Panc1 (cell line): ENCODE data around the gene TOLLIP. TPM values are rescaled to one million over a fixed set of nuclear protein-coding genes. Genes with fewer than 3 reads are reported as not detected.

Experiments used
- ATAC-seq: fragments of 200-7000 bp; cut with Tn5 transposase; 2 replicates; pipeline ENCODE4 v1.9.1; 2020; ENCODE audit warnings: mild to moderate bottlenecking, moderate library complexity
- BruUV-seq: library from RNA; stranded (reverse); fragments of 400-500 nt; replicated peaks from 2 replicates; lab custom pipeline; 2021; lab: Mats Ljungman, UMichigan
- CTCF ChIA-PET: fragments of 300-600 bp; sonication (Branson Sonifier 250); formaldehyde crosslinking; loops from one replicate; lab custom pipeline; 2022; ENCODE audit warnings: antibody characterized with exemption; lab: Charles Lee
- POLR2A ChIA-PET: fragments of 300-600 bp; sonication (Branson Sonifier 250); formaldehyde crosslinking; loops from one replicate; lab custom pipeline; 2022; ENCODE audit warnings: antibody characterized with exemption; lab: Charles Lee
- DNase-seq: peaks from one replicate; pipeline ENCODE4 v3.0.0-alpha.2; 2010; ENCODE audit warnings: low read depth, low spot score
- H3K27ac ChIP-seq: 2 replicates; pipeline ENCODE4 v1.5.1; 2011; ENCODE audit warnings: mild to moderate bottlenecking, low read length, inconsistent platforms
- H3K27me3 ChIP-seq: fragments of 200-500 bp; sonication (Bioruptor generic); 2 replicates; pipeline ENCODE4 v1.6.0; 2014; ENCODE audit warnings: low read length, inconsistent platforms; ENCODE audit not compliant: control insufficient read depth, insufficient read depth
- H3K36me3 ChIP-seq: fragments of 200-500 bp; sonication (Bioruptor generic); 2 replicates; pipeline ENCODE4 v1.5.1; 2014; ENCODE audit warnings: inconsistent platforms, mild to moderate bottlenecking, low read length, moderate library complexity; ENCODE audit not compliant: control insufficient read depth, insufficient read depth
- H3K4me1 ChIP-seq: 2 replicates; pipeline ENCODE4 v1.5.1; 2011; ENCODE audit warnings: inconsistent platforms, mild to moderate bottlenecking, low read length, moderate library complexity; ENCODE audit not compliant: control insufficient read depth, insufficient read depth
- H3K4me3 ChIP-seq, 2 experiments: 2 replicates each; pipeline ENCODE4 v1.5.1; 2011 to 2012; ENCODE audit warnings: low read depth in 2 of 2, low read length in 2 of 2, mild to moderate bottlenecking in 2 of 2, inconsistent platforms in 1 of 2, moderate library complexity in 1 of 2
- H3K9me3 ChIP-seq: fragments of 200-500 bp; sonication (Bioruptor generic); 2 replicates; pipeline ENCODE4 v1.5.1; 2014; ENCODE audit warnings: low read depth, mild to moderate bottlenecking, inconsistent platforms, low read length, moderate library complexity; ENCODE audit not compliant: control insufficient read depth, insufficient read depth
- POLR2AphosphoS5 ChIP-seq: IDR thresholded peaks from 2 replicates; pipeline ENCODE4 v1.6.1; 2012; ENCODE audit warnings: mild to moderate bottlenecking, low read depth, low read length, moderate library complexity
- SIN3A ChIP-seq: IDR thresholded peaks from 2 replicates; pipeline ENCODE4 v1.6.1; 2012; ENCODE audit warnings: low read depth, mild to moderate bottlenecking, low read length, moderate library complexity, borderline replicate concordance; ENCODE audit not compliant: insufficient read depth
- TCF7L2 ChIP-seq: IDR thresholded peaks from 2 replicates; pipeline ENCODE4 v1.6.1; 2011; ENCODE audit warnings: mild to moderate bottlenecking, low read depth, low read length, inconsistent platforms
- in situ Hi-C: cut with HindIII; loops from 2 replicates; pipeline ENCODE4 v1.10.0; 2016; ENCODE audit warnings: low sequenced_read_pairs, low pct_unique_long_range_greater_than_20kb
- intact Hi-C: fragments of 100-400 bp; cut with micrococcal nuclease; formaldehyde crosslinking; loops from one replicate; pipeline ENCODE4 v1.10.0; 2022; ENCODE audit not compliant: unreplicated experiment
- total RNA-seq: library from RNA; stranded (reverse); gene quantifications from one replicate; pipeline ENCODE4 v1.2.1, GENCODE V29; 2021; ENCODE audit not compliant: unreplicated experiment
- TF ChIP-seq, protein P1 (sequence below), 2 experiments: IDR thresholded peaks; 2 replicates each; pipeline ENCODE4 v1.6.1; 2011 to 2012; ENCODE audit warnings: low read depth in 2 of 2, control low read depth in 1 of 2, low read length in 1 of 2, mild to moderate bottlenecking in 1 of 2, moderate library complexity in 1 of 2; ENCODE audit not compliant: insufficient read depth in 1 of 2
- TF ChIP-seq, protein P2 (sequence below): fragments of 450-650 bp; IDR thresholded peaks from 2 replicates; pipeline ENCODE4 v1.5.1; 2017; ENCODE audit warnings: mild to moderate bottlenecking

The TOLLIP gene
- total RNA-seq, 1 experiment from 2014 or later: 141 TPM

DNA sequence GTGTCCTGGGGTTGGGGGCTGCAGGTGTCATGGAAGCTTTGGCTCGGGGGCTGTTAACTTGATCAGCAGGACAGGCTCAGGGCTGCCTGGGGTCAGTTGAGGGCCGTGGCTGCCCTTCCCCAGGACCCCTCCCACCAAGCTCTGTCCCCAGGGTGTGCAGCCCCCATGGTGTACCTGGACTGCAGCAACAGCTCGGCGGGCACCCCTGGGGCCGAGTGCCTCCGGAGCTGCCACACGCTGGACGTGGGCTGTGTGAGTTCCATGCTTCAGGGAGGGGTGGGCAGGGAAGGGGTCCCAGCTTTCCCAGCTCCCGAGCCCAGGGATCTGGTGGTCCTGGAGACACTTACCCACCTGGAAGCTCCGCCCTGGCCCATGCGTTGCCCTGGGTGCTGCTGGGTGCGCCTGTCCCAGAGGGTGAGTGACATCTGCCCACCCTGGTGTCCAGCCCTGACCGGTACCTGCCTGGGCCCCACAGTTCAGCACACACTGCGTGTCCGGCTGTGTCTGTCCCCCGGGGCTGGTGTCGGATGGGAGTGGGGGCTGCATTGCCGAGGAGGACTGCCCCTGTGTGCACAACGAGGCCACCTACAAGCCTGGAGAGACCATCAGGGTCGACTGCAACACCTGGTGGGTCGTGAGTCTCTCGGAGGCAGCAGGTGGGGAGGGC is 75.2 kb downstream of the TOLLIP start:
- no peak for ATAC-seq
- H3K9me3 ChIP-seq: no peaks in the 10 kb centered on the region

DNA sequence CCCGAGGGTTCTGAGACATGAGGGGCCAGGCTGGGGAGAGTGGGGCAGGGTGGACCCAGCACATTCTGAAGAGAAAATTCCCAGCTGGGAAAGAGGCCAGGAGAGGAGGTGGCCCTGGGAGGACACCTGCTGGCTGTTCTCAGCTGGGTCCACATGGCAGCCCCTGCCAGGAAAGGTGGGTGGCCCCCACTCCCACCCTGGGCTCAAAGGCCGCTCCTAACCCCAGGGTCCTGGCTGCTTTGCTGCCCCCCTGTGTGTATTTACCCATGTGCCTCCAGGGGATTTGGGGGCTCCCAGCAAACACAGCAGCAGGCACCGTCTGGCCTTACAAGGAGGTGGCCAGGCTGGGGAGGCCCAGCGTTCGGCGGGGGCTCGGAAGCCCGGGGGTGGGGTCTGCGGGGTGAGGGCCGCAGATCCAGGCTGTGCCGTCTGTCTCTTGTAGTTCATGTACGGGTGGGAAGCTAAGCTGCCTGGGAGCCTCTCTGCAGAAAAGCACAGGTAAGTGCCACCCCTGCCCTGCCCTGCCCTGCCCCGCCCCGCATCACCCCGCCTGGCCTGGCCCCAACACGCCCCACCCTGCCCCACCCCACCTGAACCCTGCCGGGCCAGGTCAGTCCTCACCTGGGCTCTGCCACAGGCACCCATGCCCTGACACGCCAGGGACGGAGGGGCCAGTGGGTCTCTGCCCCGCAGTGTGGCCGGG is 75.9 kb downstream of the TOLLIP start:
- Histone ChIP-seq H3K4me3 (no peak overlapping the region), H3K36me3 (no peaks in the 10 kb centered on the region), H3K4me1 (peaks cover 6% of the 10 kb centered on the region; the same call in 1 of the 2 replicates), H3K27me3 (no peaks in the 10 kb centered on the region; the same call in 1 of the 2 replicates), H3K9me3 (no peaks in the 10 kb centered on the region), H3K27ac (no peak overlapping the region)
- no TSS peak for BruUV-seq
- ChIA-PET POLR2A (interaction anchor here (0.7 kb wide), 1 partner anchor 198 kb away, joined by 21 read pairs; no protein-coding TSS in a partner anchor), CTCF (no interaction called here)
- DNase-seq: no peak
- intact Hi-C loops (no loop called here), in situ Hi-C loops (no loop called here)
- ATAC-seq: peak; percentile 27; the same call in 1 of the 2 replicates
- TF ChIP-seq TCF7L2 (no peak), POLR2AphosphoS5 (no peak), SIN3A (no peak)
- TF ChIP-seq, protein P1, sequence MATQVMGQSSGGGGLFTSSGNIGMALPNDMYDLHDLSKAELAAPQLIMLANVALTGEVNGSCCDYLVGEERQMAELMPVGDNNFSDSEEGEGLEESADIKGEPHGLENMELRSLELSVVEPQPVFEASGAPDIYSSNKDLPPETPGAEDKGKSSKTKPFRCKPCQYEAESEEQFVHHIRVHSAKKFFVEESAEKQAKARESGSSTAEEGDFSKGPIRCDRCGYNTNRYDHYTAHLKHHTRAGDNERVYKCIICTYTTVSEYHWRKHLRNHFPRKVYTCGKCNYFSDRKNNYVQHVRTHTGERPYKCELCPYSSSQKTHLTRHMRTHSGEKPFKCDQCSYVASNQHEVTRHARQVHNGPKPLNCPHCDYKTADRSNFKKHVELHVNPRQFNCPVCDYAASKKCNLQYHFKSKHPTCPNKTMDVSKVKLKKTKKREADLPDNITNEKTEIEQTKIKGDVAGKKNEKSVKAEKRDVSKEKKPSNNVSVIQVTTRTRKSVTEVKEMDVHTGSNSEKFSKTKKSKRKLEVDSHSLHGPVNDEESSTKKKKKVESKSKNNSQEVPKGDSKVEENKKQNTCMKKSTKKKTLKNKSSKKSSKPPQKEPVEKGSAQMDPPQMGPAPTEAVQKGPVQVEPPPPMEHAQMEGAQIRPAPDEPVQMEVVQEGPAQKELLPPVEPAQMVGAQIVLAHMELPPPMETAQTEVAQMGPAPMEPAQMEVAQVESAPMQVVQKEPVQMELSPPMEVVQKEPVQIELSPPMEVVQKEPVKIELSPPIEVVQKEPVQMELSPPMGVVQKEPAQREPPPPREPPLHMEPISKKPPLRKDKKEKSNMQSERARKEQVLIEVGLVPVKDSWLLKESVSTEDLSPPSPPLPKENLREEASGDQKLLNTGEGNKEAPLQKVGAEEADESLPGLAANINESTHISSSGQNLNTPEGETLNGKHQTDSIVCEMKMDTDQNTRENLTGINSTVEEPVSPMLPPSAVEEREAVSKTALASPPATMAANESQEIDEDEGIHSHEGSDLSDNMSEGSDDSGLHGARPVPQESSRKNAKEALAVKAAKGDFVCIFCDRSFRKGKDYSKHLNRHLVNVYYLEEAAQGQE (IDR thresholded peaks at IDR 0.05; ENCODE audit: insufficient read depth in 1 of 2, low read depth in 2 of 2, low read length in 1 of 2): no peak
- TF ChIP-seq, protein P2, sequence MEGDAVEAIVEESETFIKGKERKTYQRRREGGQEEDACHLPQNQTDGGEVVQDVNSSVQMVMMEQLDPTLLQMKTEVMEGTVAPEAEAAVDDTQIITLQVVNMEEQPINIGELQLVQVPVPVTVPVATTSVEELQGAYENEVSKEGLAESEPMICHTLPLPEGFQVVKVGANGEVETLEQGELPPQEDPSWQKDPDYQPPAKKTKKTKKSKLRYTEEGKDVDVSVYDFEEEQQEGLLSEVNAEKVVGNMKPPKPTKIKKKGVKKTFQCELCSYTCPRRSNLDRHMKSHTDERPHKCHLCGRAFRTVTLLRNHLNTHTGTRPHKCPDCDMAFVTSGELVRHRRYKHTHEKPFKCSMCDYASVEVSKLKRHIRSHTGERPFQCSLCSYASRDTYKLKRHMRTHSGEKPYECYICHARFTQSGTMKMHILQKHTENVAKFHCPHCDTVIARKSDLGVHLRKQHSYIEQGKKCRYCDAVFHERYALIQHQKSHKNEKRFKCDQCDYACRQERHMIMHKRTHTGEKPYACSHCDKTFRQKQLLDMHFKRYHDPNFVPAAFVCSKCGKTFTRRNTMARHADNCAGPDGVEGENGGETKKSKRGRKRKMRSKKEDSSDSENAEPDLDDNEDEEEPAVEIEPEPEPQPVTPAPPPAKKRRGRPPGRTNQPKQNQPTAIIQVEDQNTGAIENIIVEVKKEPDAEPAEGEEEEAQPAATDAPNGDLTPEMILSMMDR: no peak; the same call in 1 of the 2 replicates

More for the DNA sequence above, 75.2 kb downstream of the TOLLIP start:
- Histone ChIP-seq H3K36me3 (no peaks in the 10 kb centered on the region), H3K4me3 (no peak overlapping the region), H3K27ac (no peak overlapping the region), H3K27me3 (no peaks in the 10 kb centered on the region; the same call in 1 of the 2 replicates), H3K4me1 (peaks cover 6% of the 10 kb centered on the region; the same call in 1 of the 2 replicates)
- ChIA-PET CTCF (no interaction called here), POLR2A (interaction anchor here (0.7 kb wide), 1 partner anchor 198 kb away, joined by 21 read pairs; no protein-coding TSS in a partner anchor)
- TF ChIP-seq, protein P1 (IDR thresholded peaks at IDR 0.05; ENCODE audit: insufficient read depth in 1 of 2, low read depth in 2 of 2, low read length in 1 of 2): no peak
- no peak for TF ChIP-seq POLR2AphosphoS5
- no peak for TF ChIP-seq SIN3A
- TF ChIP-seq TCF7L2: no peak
- TF ChIP-seq, protein P2: no peak
- DNase-seq: no peak
- intact Hi-C loops: no loop called here
- no TSS peak for BruUV-seq
- in situ Hi-C loops: no loop called here
